GM19043 (cell line): ENCODE data around the gene SLC16A7.

Source experiments
- ATAC-seq: cut with Tn5 transposase; IDR thresholded peaks from one replicate; pipeline ENCODE4 v1.9.1; 2021; ENCODE audit warnings: low read depth; ENCODE audit not compliant: unreplicated experiment

The SLC16A7 gene

DNA sequence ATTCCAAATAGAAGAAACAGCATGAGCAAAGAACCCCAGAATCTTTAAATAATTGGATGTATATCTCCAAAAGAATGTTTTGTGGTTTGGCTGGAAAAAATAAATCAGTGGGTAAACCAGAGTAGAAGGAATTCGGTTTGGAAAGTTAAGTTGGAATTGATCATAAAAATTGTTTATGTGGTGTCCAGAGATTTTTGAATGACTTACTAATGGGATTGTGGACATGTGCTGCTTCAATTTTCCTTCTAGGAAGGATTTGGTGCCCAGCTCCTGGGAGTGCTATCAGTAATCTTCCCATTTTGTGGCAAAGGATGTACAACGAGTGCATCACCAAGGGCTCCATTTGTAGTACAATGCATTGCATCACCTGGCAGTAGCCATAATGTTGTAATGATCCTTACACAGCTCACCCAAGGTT, 224.8 kb downstream of the SLC16A7 start:
- no peak for ATAC-seq

DNA sequence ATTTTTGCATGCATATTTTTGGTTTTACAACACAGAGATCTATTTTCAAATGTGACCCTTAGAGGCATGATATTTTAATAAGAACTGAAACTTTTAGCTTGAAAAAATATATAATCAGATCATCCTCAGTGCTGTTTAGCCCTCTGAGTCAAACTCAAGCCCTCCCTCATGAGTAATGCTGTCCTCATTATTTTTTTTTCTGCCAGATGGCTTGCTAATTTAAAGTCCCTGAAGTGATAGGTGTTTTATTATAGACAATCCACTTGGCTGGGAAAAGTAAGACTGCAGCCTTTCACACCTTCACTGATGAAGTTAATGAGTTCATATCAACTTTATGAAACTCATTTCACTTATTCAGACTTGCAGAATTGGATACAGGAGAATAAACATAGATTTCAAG, 227.7 kb downstream of the SLC16A7 start:
- no peak for ATAC-seq

GRCh38 chr12:59827767-59828166, 231.9 kb downstream of the SLC16A7 start:
- no peak for ATAC-seq

- no peak for ATAC-seq
These were observed 232.7 kb downstream of the SLC16A7 start for GRCh38 chr12:59828521-59828920.

DNA sequence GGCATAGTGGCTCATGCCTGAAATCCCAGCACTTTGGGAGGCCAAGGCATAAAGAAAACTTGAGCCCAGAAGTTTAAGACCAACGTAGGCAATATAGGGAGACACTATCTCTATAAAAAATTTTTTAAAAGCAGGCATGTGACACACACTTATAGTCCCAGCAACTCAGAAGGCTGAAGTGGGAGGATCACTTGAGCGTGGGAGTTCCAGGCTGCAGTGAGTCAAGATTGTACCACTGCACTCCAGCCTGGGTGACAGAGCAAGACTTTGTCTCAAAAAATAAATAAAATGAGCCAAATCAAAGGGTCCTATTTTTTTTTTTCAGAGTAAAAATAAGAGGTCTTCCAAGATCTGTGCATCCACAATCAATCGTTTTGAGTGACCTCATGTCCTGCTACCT, 237.6 kb downstream of the SLC16A7 start:
- no peak for ATAC-seq

DNA sequence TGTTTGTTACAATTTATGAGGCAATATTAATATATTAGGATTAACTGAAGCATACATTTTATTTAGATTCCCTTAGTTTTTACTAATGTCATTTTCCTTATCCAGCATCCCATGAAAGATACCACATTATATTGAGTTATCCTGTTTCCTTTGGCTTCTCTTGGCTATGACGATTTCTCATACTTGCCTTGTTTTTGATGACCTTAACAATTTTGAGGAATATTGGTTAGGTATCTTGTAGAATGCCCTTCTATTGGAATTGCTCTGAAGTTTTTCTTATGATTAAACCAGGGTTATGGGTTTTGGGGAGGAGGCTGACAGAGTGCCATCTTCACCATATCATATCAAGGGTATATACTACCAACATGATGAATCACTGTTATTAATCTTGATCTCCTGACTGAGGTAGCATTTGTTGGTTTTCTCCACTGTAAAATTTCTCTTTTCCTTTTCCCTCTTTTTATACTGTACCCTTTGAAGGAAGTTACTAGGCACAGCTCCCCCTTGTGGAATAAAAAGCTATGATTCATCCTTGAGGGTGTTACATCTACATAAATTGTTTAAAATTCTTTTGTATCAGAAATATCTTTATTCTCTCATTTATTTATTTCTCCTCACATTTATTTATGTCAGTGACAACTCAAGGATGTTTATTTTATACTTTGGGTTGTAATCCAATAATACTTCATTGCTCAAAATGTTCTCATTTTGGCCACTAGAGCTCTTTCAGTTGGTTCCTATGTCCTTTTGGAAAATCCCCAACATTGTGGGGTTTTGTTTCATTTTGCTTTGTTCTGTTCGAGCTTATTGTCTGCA, 239.0 kb downstream of the SLC16A7 start:
- no peak for ATAC-seq
